HEK293T (cell line): ENCODE data around the gene SHF.

Source experiments
- CTCF ChIA-PET: fragments of 350-600 bp; formaldehyde crosslinking; extraction: SDS; loops from one replicate; lab custom pipeline; 2021; ENCODE audit warnings: antibody characterized with exemption, inconsistent platforms; lab: Yijun Ruan, JAX
- POLR2A ChIA-PET: fragments of 350-600 bp; formaldehyde crosslinking; extraction: SDS; loops from one replicate; lab custom pipeline; 2020; ENCODE audit warnings: antibody characterized with exemption, inconsistent platforms; lab: Yijun Ruan, JAX
- DNase-seq: peaks from one replicate; pipeline ENCODE4 v3.0.0; 2012; ENCODE audit warnings: mixed read lengths; ENCODE audit errors: extremely low spot score
- ARNT ChIP-seq: fragments of 450-650 bp; IDR thresholded peaks from 2 replicates; pipeline ENCODE4 v1.6.1; 2017; ENCODE audit warnings: mild to moderate bottlenecking
- BHLHE40 ChIP-seq: fragments of 450-650 bp; IDR thresholded peaks from 2 replicates; pipeline ENCODE4 v1.6.1; 2016; ENCODE audit warnings: mild to moderate bottlenecking, moderate library complexity, borderline replicate concordance
- CTBP1 ChIP-seq: fragments of 450-650 bp; IDR thresholded peaks from 2 replicates; pipeline ENCODE4 v1.6.1; 2016; ENCODE audit warnings: borderline replicate concordance
- ELF4 ChIP-seq: fragments of 450-650 bp; IDR thresholded peaks from 2 replicates; pipeline ENCODE4 v1.6.1; 2017; ENCODE audit warnings: antibody characterized with exemption
- FOXA1 ChIP-seq: fragments of 450-650 bp; IDR thresholded peaks from 2 replicates; pipeline ENCODE4 v1.6.1; 2016; ENCODE audit warnings: mild to moderate bottlenecking
- FOXK2 ChIP-seq: fragments of 450-650 bp; IDR thresholded peaks from 2 replicates; pipeline ENCODE4 v1.6.1; 2016; ENCODE audit warnings: mild to moderate bottlenecking
- FOXM1 ChIP-seq: fragments of 450-650 bp; IDR thresholded peaks from 2 replicates; pipeline ENCODE4 v1.6.1; 2017; ENCODE audit warnings: mild to moderate bottlenecking, borderline replicate concordance
- HDGF ChIP-seq: fragments of 450-650 bp; IDR thresholded peaks from 2 replicates; pipeline ENCODE4 v1.6.1; 2017; ENCODE audit warnings: antibody characterized with exemption, borderline replicate concordance
- L3MBTL2 ChIP-seq: fragments of 450-650 bp; conservative IDR thresholded peaks from 2 replicates; pipeline ENCODE4 v1.6.1; 2016; ENCODE audit warnings: mild to moderate bottlenecking
- LEF1 ChIP-seq: fragments of 450-650 bp; IDR thresholded peaks from 2 replicates; pipeline ENCODE4 v1.6.1; 2017; ENCODE audit warnings: mild to moderate bottlenecking, borderline replicate concordance
- NFRKB ChIP-seq: fragments of 450-650 bp; IDR thresholded peaks from 2 replicates; pipeline ENCODE4 v1.6.1; 2016; ENCODE audit warnings: mild to moderate bottlenecking, moderate library complexity
- PKNOX1 ChIP-seq: fragments of 450-650 bp; IDR thresholded peaks from 2 replicates; pipeline ENCODE4 v1.6.1; 2016
- SP1 ChIP-seq: fragments of 450-650 bp; IDR thresholded peaks from 2 replicates; pipeline ENCODE4 v1.6.1; 2017
- SUZ12 ChIP-seq: fragments of 450-650 bp; IDR thresholded peaks from 2 replicates; pipeline ENCODE4 v1.6.1; 2016; ENCODE audit warnings: mild to moderate bottlenecking
- TARDBP ChIP-seq: fragments of 450-650 bp; IDR thresholded peaks from 2 replicates; pipeline ENCODE4 v1.6.1; 2016
- ZNF384 ChIP-seq: fragments of 450-650 bp; IDR thresholded peaks from 2 replicates; pipeline ENCODE4 v1.6.1; 2016

SHF gene

GRCh38 chr15:45143056-45143455 is 44.7 kb downstream of the SHF start:
- TF ChIP-seq L3MBTL2 = no peak
- no peak for TF ChIP-seq BHLHE40
- no peak for TF ChIP-seq PKNOX1
- no peak for TF ChIP-seq LEF1
- TF ChIP-seq NFRKB = no peak
- no peak for TF ChIP-seq CTBP1
- no peak for TF ChIP-seq TARDBP
- no peak for TF ChIP-seq FOXK2
- no peak for TF ChIP-seq FOXM1
- no peak for TF ChIP-seq SP1
- TF ChIP-seq ELF4 = no peak
- TF ChIP-seq HDGF = no peak
- no peak for TF ChIP-seq ZNF384
- no peak for TF ChIP-seq FOXA1
- no peak for TF ChIP-seq SUZ12
- TF ChIP-seq ARNT = no peak
- POLR2A ChIA-PET = no interaction called here
- CTCF ChIA-PET = interaction anchor here (1.5 kb wide), 1 partner anchor 20 kb away, joined by 4 read pairs; no protein-coding TSS in a partner anchor
- no peak for DNase-seq

- POLR2A ChIA-PET = no interaction called here
- no peak for DNase-seq
- CTCF ChIA-PET = interaction anchor here (1.3 to 1.5 kb wide), 2 partner anchors 15 to 22 kb away, joined by 4 read pairs; no protein-coding TSS in a partner anchor
- TF ChIP-seq ZNF384 = no peak
- no peak for TF ChIP-seq NFRKB
- no peak for TF ChIP-seq SP1
- no peak for TF ChIP-seq ARNT
- TF ChIP-seq CTBP1 = no peak
- no peak for TF ChIP-seq FOXK2
- no peak for TF ChIP-seq L3MBTL2
- TF ChIP-seq ELF4 = no peak
- TF ChIP-seq TARDBP = no peak
- no peak for TF ChIP-seq PKNOX1
- TF ChIP-seq LEF1 = no peak
- no peak for TF ChIP-seq FOXM1
- no peak for TF ChIP-seq SUZ12
Measured at GRCh38 chr15:45141386-45141785, 46.4 kb downstream of the SHF start.

- ChIA-PET POLR2A (no interaction called here), CTCF (no interaction called here)
- DNase-seq = no peak
- TF ChIP-seq ARNT (no peak), SP1 (no peak), TARDBP (no peak), NFRKB (no peak), FOXK2 (no peak), FOXM1 (no peak), L3MBTL2 (no peak), HDGF (no peak), CTBP1 (no peak), ELF4 (no peak), ZNF384 (no peak), LEF1 (no peak), BHLHE40 (no peak)
Measured at GRCh38 chr15:45140557-45141250, 47.1 kb downstream of the SHF start.

- CTCF ChIA-PET = no interaction called here
- DNase-seq = no peak
- no peak for TF ChIP-seq HDGF
- no peak for TF ChIP-seq ELF4
- TF ChIP-seq ARNT = no peak
- TF ChIP-seq SP1 = no peak
- no peak for TF ChIP-seq CTBP1
- no peak for TF ChIP-seq FOXA1
- TF ChIP-seq L3MBTL2 = no peak
- TF ChIP-seq FOXK2 = no peak
- TF ChIP-seq SUZ12 = no peak
- no peak for TF ChIP-seq LEF1
- TF ChIP-seq ZNF384 = no peak
- TF ChIP-seq NFRKB = no peak
- TF ChIP-seq FOXM1 = no peak
- TF ChIP-seq BHLHE40 = no peak
- TF ChIP-seq TARDBP = no peak
- no peak for TF ChIP-seq PKNOX1
- POLR2A ChIA-PET = no interaction called here
Measured at GRCh38 chr15:45139770-45140169, 48.0 kb downstream of the SHF start.

GRCh38 chr15:45138814-45139765 is 48.7 kb downstream of the SHF start:
- CTCF ChIA-PET = no interaction called here
- TF ChIP-seq SUZ12 (no peak), CTBP1 (no peak), BHLHE40 (no peak), LEF1 (no peak), HDGF (no peak), FOXA1 (no peak), PKNOX1 (no peak), NFRKB (no peak), FOXM1 (no peak)
- DNase-seq = no peak
- POLR2A ChIA-PET = no interaction called here
